Measurements from ENCODE around the gene SLC4A4.

Gene SLC4A4

DNA sequence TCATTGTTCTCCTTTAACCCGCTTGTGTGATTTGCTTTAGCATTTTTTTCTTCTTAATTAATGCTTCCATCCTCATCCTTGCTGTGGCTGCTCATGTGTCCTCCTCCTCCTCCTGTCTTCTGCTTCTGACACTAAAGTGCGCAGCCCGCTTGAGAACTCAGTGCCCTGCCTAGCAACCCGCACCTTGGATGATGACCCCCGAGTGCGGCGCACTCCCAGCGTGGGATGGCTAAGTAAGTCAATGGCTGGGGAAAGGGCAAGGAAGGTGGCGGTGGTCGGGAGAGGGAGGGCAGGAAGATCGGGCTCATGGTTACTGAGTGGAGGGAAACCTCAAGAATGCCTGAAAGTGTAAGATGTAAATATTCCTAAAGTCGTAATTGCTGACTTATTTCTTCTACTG is 30.1 kb downstream of the SLC4A4 start:
- TF ChIP-seq, protein P1, sequence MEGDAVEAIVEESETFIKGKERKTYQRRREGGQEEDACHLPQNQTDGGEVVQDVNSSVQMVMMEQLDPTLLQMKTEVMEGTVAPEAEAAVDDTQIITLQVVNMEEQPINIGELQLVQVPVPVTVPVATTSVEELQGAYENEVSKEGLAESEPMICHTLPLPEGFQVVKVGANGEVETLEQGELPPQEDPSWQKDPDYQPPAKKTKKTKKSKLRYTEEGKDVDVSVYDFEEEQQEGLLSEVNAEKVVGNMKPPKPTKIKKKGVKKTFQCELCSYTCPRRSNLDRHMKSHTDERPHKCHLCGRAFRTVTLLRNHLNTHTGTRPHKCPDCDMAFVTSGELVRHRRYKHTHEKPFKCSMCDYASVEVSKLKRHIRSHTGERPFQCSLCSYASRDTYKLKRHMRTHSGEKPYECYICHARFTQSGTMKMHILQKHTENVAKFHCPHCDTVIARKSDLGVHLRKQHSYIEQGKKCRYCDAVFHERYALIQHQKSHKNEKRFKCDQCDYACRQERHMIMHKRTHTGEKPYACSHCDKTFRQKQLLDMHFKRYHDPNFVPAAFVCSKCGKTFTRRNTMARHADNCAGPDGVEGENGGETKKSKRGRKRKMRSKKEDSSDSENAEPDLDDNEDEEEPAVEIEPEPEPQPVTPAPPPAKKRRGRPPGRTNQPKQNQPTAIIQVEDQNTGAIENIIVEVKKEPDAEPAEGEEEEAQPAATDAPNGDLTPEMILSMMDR (IDR thresholded peaks at IDR 0.05; ENCODE audit: borderline replicate concordance, extremely low read depth, low read length, poor library complexity, severe bottlenecking): no peak
- TF ChIP-seq EZH2 (IDR thresholded peaks at IDR 0.05; ENCODE audit: borderline replicate concordance, low read depth, low read length, severe bottlenecking): no peak
- H3K36me3 ChIP-seq (ENCODE audit: insufficient read depth, low read length): no peaks in the 10 kb centered on the region
- H3K27ac ChIP-seq (ENCODE audit: low read length): no peak overlapping the region
- H3K79me2 ChIP-seq (ENCODE audit: insufficient read depth, low read length): no peaks in the 10 kb centered on the region
- H2AFZ ChIP-seq (ENCODE audit: low read depth, low read length): no peak overlapping the region
- H3K9me3 ChIP-seq (ENCODE audit: insufficient read depth, low read length, severe bottlenecking): no peaks in the 10 kb centered on the region
- H4K20me1 ChIP-seq (ENCODE audit: insufficient read depth, low read length): no peaks in the 10 kb centered on the region
- no peaks in the 10 kb centered on the region for H3K4me1 ChIP-seq (ENCODE audit: insufficient read depth, low read length)
- H3K9ac ChIP-seq (ENCODE audit: low read depth, low read length): no peak overlapping the region
- DNase-seq: no peak
- no peak for ATAC-seq (ENCODE audit: insufficient read depth, low read depth)
- H3K4me3 ChIP-seq (ENCODE audit: low read depth in 1 of 2, low read length in 2 of 2): no peak overlapping the region
- no peaks in the 10 kb centered on the region for H3K27me3 ChIP-seq (ENCODE audit: insufficient read depth, low read length, poor library complexity)
- no peak overlapping the region for H3K4me2 ChIP-seq (ENCODE audit: insufficient read depth, low read length)

- Histone ChIP-seq H3K27me3 (ENCODE audit: insufficient read depth, low read length, poor library complexity) (no peaks in the 10 kb centered on the region), H3K27ac (ENCODE audit: low read length) (no peak overlapping the region), H3K9ac (ENCODE audit: low read depth, low read length) (no peak overlapping the region), H3K36me3 (ENCODE audit: insufficient read depth, low read length) (no peaks in the 10 kb centered on the region), H3K4me2 (ENCODE audit: insufficient read depth, low read length) (no peak overlapping the region), H3K79me2 (ENCODE audit: insufficient read depth, low read length) (no peaks in the 10 kb centered on the region), H3K4me1 (ENCODE audit: insufficient read depth, low read length) (no peaks in the 10 kb centered on the region), H2AFZ (ENCODE audit: low read depth, low read length) (no peak overlapping the region), H4K20me1 (ENCODE audit: insufficient read depth, low read length) (no peaks in the 10 kb centered on the region), H3K4me3 (ENCODE audit: low read depth in 1 of 2, low read length in 2 of 2) (no peak overlapping the region), H3K9me3 (ENCODE audit: insufficient read depth, low read length, severe bottlenecking) (no peaks in the 10 kb centered on the region)
- DNase-seq: no peak
- no peak for TF ChIP-seq EZH2 (IDR thresholded peaks at IDR 0.05; ENCODE audit: borderline replicate concordance, low read depth, low read length, severe bottlenecking)
- TF ChIP-seq, protein P1 (IDR thresholded peaks at IDR 0.05; ENCODE audit: borderline replicate concordance, extremely low read depth, low read length, poor library complexity, severe bottlenecking): no peak
- no peak for ATAC-seq (ENCODE audit: insufficient read depth, low read depth)
Observed at GRCh38 chr4:71369536-71369935, 30.7 kb downstream of the SLC4A4 start.

- ATAC-seq (ENCODE audit: insufficient read depth, low read depth): no peak
- no peak overlapping the region for H2AFZ ChIP-seq (ENCODE audit: low read depth, low read length)
- no peak overlapping the region for H3K4me3 ChIP-seq (ENCODE audit: low read depth in 1 of 2, low read length in 2 of 2)
- no peaks in the 10 kb centered on the region for H3K9me3 ChIP-seq (ENCODE audit: insufficient read depth, low read length, severe bottlenecking)
- no peak overlapping the region for H3K27ac ChIP-seq (ENCODE audit: low read length)
- H3K27me3 ChIP-seq (ENCODE audit: insufficient read depth, low read length, poor library complexity): no peaks in the 10 kb centered on the region
- no peak for DNase-seq
- no peak overlapping the region for H3K4me2 ChIP-seq (ENCODE audit: insufficient read depth, low read length)
- TF ChIP-seq, protein P1 (IDR thresholded peaks at IDR 0.05; ENCODE audit: borderline replicate concordance, extremely low read depth, low read length, poor library complexity, severe bottlenecking): no peak
- TF ChIP-seq EZH2 (IDR thresholded peaks at IDR 0.05; ENCODE audit: borderline replicate concordance, low read depth, low read length, severe bottlenecking): no peak
- no peaks in the 10 kb centered on the region for H3K36me3 ChIP-seq (ENCODE audit: insufficient read depth, low read length)
- H4K20me1 ChIP-seq (ENCODE audit: insufficient read depth, low read length): no peaks in the 10 kb centered on the region
- H3K4me1 ChIP-seq (ENCODE audit: insufficient read depth, low read length): no peaks in the 10 kb centered on the region
- no peaks in the 10 kb centered on the region for H3K79me2 ChIP-seq (ENCODE audit: insufficient read depth, low read length)
- no peak overlapping the region for H3K9ac ChIP-seq (ENCODE audit: low read depth, low read length)
Observed at GRCh38 chr4:71375494-71375893, 36.7 kb downstream of the SLC4A4 start.

GRCh38 chr4:71377561-71377960 is 38.7 kb downstream of the SLC4A4 start:
- Histone ChIP-seq H3K27me3 (ENCODE audit: insufficient read depth, low read length, poor library complexity) (no peaks in the 10 kb centered on the region), H3K36me3 (ENCODE audit: insufficient read depth, low read length) (no peaks in the 10 kb centered on the region), H3K9ac (ENCODE audit: low read depth, low read length) (no peak overlapping the region), H3K4me2 (ENCODE audit: insufficient read depth, low read length) (no peak overlapping the region), H3K4me3 (ENCODE audit: low read depth in 1 of 2, low read length in 2 of 2) (no peak overlapping the region), H2AFZ (ENCODE audit: low read depth, low read length) (no peak overlapping the region), H3K9me3 (ENCODE audit: insufficient read depth, low read length, severe bottlenecking) (no peaks in the 10 kb centered on the region), H3K27ac (ENCODE audit: low read length) (no peak overlapping the region), H3K79me2 (ENCODE audit: insufficient read depth, low read length) (no peaks in the 10 kb centered on the region), H4K20me1 (ENCODE audit: insufficient read depth, low read length) (no peaks in the 10 kb centered on the region), H3K4me1 (ENCODE audit: insufficient read depth, low read length) (no peaks in the 10 kb centered on the region)
- ATAC-seq (ENCODE audit: insufficient read depth, low read depth): no peak
- TF ChIP-seq, protein P1 (IDR thresholded peaks at IDR 0.05; ENCODE audit: borderline replicate concordance, extremely low read depth, low read length, poor library complexity, severe bottlenecking): no peak
- TF ChIP-seq EZH2 (IDR thresholded peaks at IDR 0.05; ENCODE audit: borderline replicate concordance, low read depth, low read length, severe bottlenecking): no peak
- no peak for DNase-seq
